Right lobe of liver (tissue), 4 donors: ENCODE results near the gene NADSYN1.

ENCODE experiments used
- CTCF ChIP-seq, 4 donors: fragments of 200-600 bp in 3 of 4; fragments of 450-650 bp in 1 of 4; IDR thresholded peaks; one replicate each; pipeline versions ENCODE4 v1.5.1 to v1.8.0; 2016 to 2022; ENCODE audit warnings: antibody characterized with exemption in 4 of 4, mild to moderate bottlenecking in 2 of 4
- POLR2A ChIP-seq: fragments of 450-650 bp; IDR thresholded peaks from one replicate; pipeline ENCODE4 v1.6.1; 2017; ENCODE audit warnings: antibody characterized with exemption, mild to moderate bottlenecking
- donor health status: DM: no; HTN: no; CAD: no.
- donor health status: DM: no; HTN: no; CAD: no.
- donor health status: DM: no; HTN: yes; CAD: no.

GRCh38 chr11:71489311-71490043 lies 36.5 kb downstream of the NADSYN1 start:
- TF ChIP-seq POLR2A (no peak), CTCF (IDR thresholded peaks at IDR 0.05) (no peak)
